Subcutaneous adipose tissue (tissue), 4 donors: ENCODE data around the gene USP8. TPM values are rescaled to one million over a fixed set of nuclear protein-coding genes. Genes with fewer than 3 reads are reported as not detected.

Source experiments
- CTCF ChIP-seq: fragments of 450-650 bp; IDR thresholded peaks from one replicate; pipeline ENCODE4 v1.5.1; 2016; ENCODE audit warnings: low read depth, mild to moderate bottlenecking, control low read depth, antibody characterized with exemption, moderate library complexity
- total RNA-seq, 4 donors: library from RNA; depleted of rRNA; stranded (reverse); fragments of >200 nt; gene quantifications; one replicate each; pipeline ENCODE4 v1.1.0, GENCODE V29; 2016

USP8 gene
- total RNA-seq, 4 donors from 2014 or later, result 45.2 to 65.2 (median 50.9) TPM

DNA sequence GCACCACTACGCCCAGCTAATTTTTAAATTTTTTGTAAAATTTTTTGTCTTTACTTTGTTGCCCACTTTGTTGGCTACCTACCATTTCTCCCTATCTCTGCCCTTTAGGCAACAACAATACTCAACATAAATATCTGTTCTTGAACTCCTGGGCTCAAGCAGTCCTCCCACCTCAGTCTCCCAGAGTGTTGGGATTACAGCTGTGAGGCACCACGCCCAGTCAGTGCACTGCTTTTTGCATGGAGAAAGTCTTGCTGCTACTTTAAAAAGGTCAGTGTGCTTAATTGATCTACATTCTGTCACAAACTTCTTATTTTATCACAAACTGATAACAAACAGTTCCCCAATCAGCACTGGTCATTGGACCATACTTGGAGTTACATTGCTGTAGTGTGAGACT is 8.0 kb downstream of the USP8 start:
- TF ChIP-seq CTCF, result no peak

DNA sequence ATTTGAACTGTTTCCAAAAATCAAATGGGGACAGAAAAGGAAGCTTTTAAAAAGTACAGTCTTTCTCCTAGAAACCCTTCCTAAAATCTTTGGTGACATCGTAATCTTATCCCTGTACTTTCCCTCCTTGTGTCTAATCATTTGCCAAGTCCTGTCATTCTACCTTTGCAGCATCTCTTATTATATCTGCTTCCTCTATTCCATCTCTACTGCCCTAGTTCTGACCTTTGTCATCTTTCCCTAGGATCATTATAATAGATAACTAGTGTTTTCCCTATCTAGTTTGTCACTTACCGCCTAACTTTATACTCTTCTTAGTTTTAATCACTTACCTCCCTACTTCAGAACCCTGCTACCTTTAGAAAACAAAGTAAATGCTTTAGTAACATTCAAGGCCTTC is 11.6 kb downstream of the USP8 start:
- no peak for TF ChIP-seq CTCF

- no peak for TF ChIP-seq CTCF
Observed at GRCh38 chr15:50438251-50438650, 14.0 kb downstream of the USP8 start.

- no peak for TF ChIP-seq CTCF
Observed at GRCh38 chr15:50440932-50441331, 16.7 kb downstream of the USP8 start.

- TF ChIP-seq CTCF, result no peak
Observed at GRCh38 chr15:50452927-50453326, 28.7 kb downstream of the USP8 start.

DNA sequence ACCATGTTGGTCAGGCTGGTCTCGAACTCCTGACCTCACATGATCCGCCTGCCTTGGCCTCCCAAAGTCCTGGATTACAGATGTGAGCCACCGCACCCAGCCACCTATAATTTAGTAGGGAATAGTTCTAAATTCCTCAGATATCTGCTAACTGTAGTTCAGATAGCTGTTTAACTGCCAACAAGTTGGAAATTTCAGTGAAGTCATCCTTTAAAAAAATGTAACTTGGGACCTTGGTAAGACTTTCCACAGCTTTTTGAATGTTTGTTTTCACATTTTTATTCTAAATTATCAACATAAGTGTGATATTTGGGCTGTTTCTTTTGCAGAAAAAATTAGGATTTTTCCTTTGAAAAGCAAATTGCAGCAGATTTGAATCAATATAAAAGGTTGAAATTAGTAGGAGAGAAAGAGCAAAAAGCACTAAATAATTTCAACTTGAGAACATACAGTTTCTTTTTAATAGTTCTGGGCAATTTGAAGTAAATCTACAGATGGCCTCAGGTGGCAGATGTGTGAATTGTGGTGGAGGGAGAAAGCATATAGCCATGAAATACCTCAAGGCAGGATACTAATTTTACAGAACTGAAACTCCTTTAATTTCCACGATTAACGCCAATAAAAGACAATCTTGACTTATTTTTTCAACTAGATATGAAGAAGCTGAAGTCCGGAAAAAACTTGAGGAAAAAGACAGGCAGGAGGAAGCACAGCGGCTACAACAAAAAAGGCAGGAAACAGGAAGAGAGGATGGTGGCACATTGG is 34.3 kb downstream of the USP8 start:
- TF ChIP-seq CTCF, result no peak

DNA sequence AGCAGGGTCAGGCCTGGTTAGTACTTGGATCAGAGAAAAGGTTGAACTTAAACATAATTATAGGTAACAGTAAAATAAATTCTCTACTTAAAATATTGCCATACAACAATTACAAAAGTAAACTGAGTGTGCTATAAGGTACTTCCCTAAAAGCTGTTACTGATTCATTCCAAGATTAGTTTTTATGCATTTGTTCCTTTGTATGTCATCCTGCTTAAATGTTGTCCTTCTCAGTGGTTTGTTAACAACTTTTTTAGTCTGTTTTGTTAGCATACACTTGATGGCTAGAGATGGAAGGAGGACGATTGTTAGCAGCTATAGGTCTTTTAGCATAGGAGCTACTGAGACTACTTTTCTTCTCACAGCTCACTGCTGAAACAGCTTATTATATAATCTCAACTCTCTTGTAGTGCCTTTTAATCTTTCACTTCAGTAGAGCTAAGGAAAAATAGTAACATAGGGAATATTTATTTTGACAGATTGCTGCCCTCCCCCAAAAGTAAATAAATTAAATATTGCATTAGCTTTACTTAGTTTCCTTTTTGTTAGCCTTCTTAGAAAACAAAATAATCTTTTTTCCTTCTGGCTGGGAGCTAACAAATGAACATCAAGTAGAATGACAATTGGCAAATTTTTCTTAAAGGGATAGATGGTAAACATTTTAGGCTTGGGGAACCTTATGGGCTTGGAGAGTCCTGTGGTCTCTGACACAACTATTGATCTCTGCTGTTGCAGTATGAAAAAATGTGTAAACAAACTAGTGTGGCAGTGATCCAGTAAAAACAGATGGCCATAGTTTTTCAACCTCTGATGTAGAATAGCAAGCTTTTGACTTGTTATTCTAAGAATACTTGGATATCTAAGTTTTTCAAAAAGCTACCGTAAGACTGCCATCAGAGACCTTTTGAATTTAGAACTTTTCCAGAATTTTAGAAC is 39.5 kb downstream of the USP8 start:
- no peak for TF ChIP-seq CTCF
